Panc1 (cell line): ENCODE measurements around the gene KMT2D.

Experiments
- CTCF ChIP-seq: fragments of 450-650 bp; IDR thresholded peaks from 2 replicates; pipeline ENCODE4 v1.5.1; 2017; ENCODE audit warnings: mild to moderate bottlenecking
- POLR2AphosphoS5 ChIP-seq: IDR thresholded peaks from 2 replicates; pipeline ENCODE4 v1.6.1; 2012; ENCODE audit warnings: mild to moderate bottlenecking, low read depth, low read length, moderate library complexity
- REST ChIP-seq, 2 experiments: IDR thresholded peaks; 2 replicates each; pipeline ENCODE4 v1.6.1; 2011 to 2012; ENCODE audit warnings: low read depth in 2 of 2, control low read depth in 1 of 2, low read length in 1 of 2, mild to moderate bottlenecking in 1 of 2, moderate library complexity in 1 of 2; ENCODE audit not compliant: insufficient read depth in 1 of 2
- TCF7L2 ChIP-seq: IDR thresholded peaks from 2 replicates; pipeline ENCODE4 v1.6.1; 2011; ENCODE audit warnings: mild to moderate bottlenecking, low read depth, low read length, inconsistent platforms

GRCh38 chr12:49094160-49094974 lies 33.8 kb upstream of the KMT2D start, which contains the start of gene DHH:
- TF ChIP-seq POLR2AphosphoS5 = no peak
- TF ChIP-seq CTCF = no peak
- TF ChIP-seq TCF7L2 = no peak
- TF ChIP-seq REST (IDR thresholded peaks at IDR 0.05; ENCODE audit: insufficient read depth in 1 of 2, low read depth in 2 of 2, low read length in 1 of 2) = no peak
